ENCODE measurements around the gene ME1.
"Not testable (repeated sequence)": the region's sequence is repeated elsewhere in the genome, so short reads cannot be mapped to it uniquely, and the experiment has no call there.

Gene ME1

DNA sequence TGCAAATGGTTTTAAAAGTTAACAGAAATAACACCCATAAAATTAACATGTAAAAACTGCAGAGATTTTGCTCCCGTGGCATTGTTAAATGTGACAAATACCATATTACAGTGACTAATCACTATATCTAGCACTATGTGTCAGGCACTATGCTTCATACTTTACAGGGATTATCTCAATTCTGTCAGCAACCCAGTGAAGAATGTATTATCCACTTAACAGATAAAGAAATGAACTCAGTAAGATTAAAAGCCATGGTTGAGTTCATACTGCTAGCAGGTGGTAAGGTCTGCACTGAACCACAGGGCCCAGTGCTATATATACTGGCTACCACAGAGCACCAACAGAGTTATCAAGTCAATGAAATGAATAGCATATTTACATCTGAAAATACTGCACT, 172.3 kb downstream of the ME1 start:
- no peak for DNase-seq (ENCODE audit: extremely low read depth, low read depth)
- H3K4me3 ChIP-seq (replicated peaks; ENCODE audit: low read depth, low read length), result no peak overlapping the region
- no peak for TF ChIP-seq CTCF (IDR thresholded peaks at IDR 0.05; ENCODE audit: low read depth, low read length, missing control alignments)

- H3K4me3 ChIP-seq (replicated peaks; ENCODE audit: low read depth, low read length), result no peak overlapping the region
- no peak for TF ChIP-seq CTCF (IDR thresholded peaks at IDR 0.05; ENCODE audit: low read depth, low read length, missing control alignments)
- DNase-seq (ENCODE audit: extremely low read depth, low read depth), result no peak
These were observed 173.1 kb downstream of the ME1 start for GRCh38 chr6:83257791-83258190.

- DNase-seq (ENCODE audit: extremely low read depth, low read depth); H3K4me3 ChIP-seq (replicated peaks; ENCODE audit: low read depth, low read length): not testable (repeated sequence)
These were observed 174.1 kb downstream of the ME1 start for GRCh38 chr6:83256719-83257118.

DNA sequence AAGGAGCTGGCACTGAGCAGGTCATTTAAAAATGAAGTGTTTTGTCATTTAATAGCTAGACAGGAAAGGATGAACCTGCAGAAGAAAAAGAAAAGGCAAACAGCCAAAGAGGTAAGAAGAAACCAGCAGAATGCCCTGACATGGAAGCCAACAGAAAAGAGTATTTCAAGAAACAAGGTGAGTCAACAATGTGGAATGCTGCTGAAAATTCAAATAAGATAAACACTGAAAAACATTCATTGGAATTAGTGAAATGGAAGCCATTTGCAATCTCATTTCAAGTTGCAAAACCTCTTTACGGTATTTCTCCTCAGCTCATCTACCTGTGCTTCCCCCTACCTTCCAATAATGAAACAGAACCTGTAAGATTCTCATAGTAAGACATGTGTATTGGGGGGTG, 178.1 kb downstream of the ME1 start:
- no peak overlapping the region for H3K4me3 ChIP-seq (replicated peaks; ENCODE audit: low read depth, low read length)
- peak; percentile 48 for DNase-seq (ENCODE audit: extremely low read depth, low read depth)
- no peak for TF ChIP-seq CTCF (IDR thresholded peaks at IDR 0.05; ENCODE audit: low read depth, low read length, missing control alignments)

- DNase-seq (ENCODE audit: extremely low read depth, low read depth), result no peak
- no peak for TF ChIP-seq CTCF (IDR thresholded peaks at IDR 0.05; ENCODE audit: low read depth, low read length, missing control alignments)
- no peak overlapping the region for H3K4me3 ChIP-seq (replicated peaks; ENCODE audit: low read depth, low read length)
These were observed 180.6 kb downstream of the ME1 start for GRCh38 chr6:83250235-83250634.

- H3K4me3 ChIP-seq (replicated peaks; ENCODE audit: low read depth, low read length), result no peak overlapping the region
- no peak for TF ChIP-seq CTCF (IDR thresholded peaks at IDR 0.05; ENCODE audit: low read depth, low read length, missing control alignments)
- DNase-seq (ENCODE audit: extremely low read depth, low read depth), result no peak
These were observed 183.4 kb downstream of the ME1 start for GRCh38 chr6:83247471-83247870.

- no peak for DNase-seq (ENCODE audit: extremely low read depth, low read depth)
- H3K4me3 ChIP-seq (replicated peaks; ENCODE audit: low read depth, low read length), result no peak overlapping the region
- TF ChIP-seq CTCF (IDR thresholded peaks at IDR 0.05; ENCODE audit: low read depth, low read length, missing control alignments), result no peak
These were observed 199.7 kb downstream of the ME1 start for GRCh38 chr6:83231146-83231545.

All from HFF-Myc (cell line).